Superior temporal gyrus (tissue), 1 donor: ENCODE measurements around the gene PPP1R14C.
"Not testable (repeated sequence)": the region's sequence is repeated elsewhere in the genome, so short reads cannot be mapped to it uniquely, and the experiment has no call there.

Source experiments
- DNase-seq: peaks from one replicate; pipeline ENCODE4 v3.0.0-alpha.2; 2016; ENCODE audit errors: extremely low spot score

Gene PPP1R14C

GRCh38 chr6:150169181-150169580 is 26.3 kb downstream of the PPP1R14C start:
- DNase-seq = no peak

- DNase-seq = no peak
Measured at GRCh38 chr6:150169609-150170008, 26.8 kb downstream of the PPP1R14C start.

GRCh38 chr6:150172929-150173328 is 30.1 kb downstream of the PPP1R14C start:
- DNase-seq = no peak

GRCh38 chr6:150175586-150176151 is 32.8 kb downstream of the PPP1R14C start:
- no peak for DNase-seq

GRCh38 chr6:150176152-150176551 is 33.3 kb downstream of the PPP1R14C start:
- DNase-seq = no peak

- no peak for DNase-seq
Measured at GRCh38 chr6:150176659-150177058, 33.8 kb downstream of the PPP1R14C start.

GRCh38 chr6:150177259-150177951 is 34.6 kb downstream of the PPP1R14C start:
- DNase-seq = no peak

- no peak for DNase-seq
Measured at GRCh38 chr6:150177952-150178520, 35.2 kb downstream of the PPP1R14C start.

- DNase-seq = no peak
Measured at GRCh38 chr6:150179030-150179429, 36.2 kb downstream of the PPP1R14C start.

- not testable (repeated sequence) for DNase-seq
Measured at GRCh38 chr6:150179907-150180424, 37.1 kb downstream of the PPP1R14C start.

- no peak for DNase-seq
Measured at GRCh38 chr6:150180517-150180916, 37.7 kb downstream of the PPP1R14C start.

GRCh38 chr6:150182460-150183078 is 39.7 kb downstream of the PPP1R14C start:
- no peak for DNase-seq

- no peak for DNase-seq
Measured at GRCh38 chr6:150183105-150183504, 40.3 kb downstream of the PPP1R14C start.

GRCh38 chr6:150183966-150184365 is 41.1 kb downstream of the PPP1R14C start:
- no peak for DNase-seq

GRCh38 chr6:150184850-150185731 is 42.2 kb downstream of the PPP1R14C start:
- DNase-seq = no peak

- no peak for DNase-seq
Measured at GRCh38 chr6:150185732-150186117, 42.9 kb downstream of the PPP1R14C start.

GRCh38 chr6:150186129-150186898 is 43.5 kb downstream of the PPP1R14C start:
- no peak for DNase-seq

- not testable (repeated sequence) for DNase-seq
Measured at GRCh38 chr6:150187433-150187832, 44.6 kb downstream of the PPP1R14C start.

- no peak for DNase-seq
Measured at GRCh38 chr6:150189122-150189521, 46.3 kb downstream of the PPP1R14C start.

- DNase-seq = no peak
Measured at GRCh38 chr6:150191809-150192208, 49.0 kb downstream of the PPP1R14C start.

GRCh38 chr6:150194195-150194594 is 51.4 kb downstream of the PPP1R14C start:
- no peak for DNase-seq
